Ishikawa (cell line): Measurements from ENCODE around the gene TECPR2.

Source experiments
- CEBPB ChIP-seq: IDR thresholded peaks from 2 replicates; pipeline ENCODE4 v1.6.1; 2012
- CREB1 ChIP-seq: IDR thresholded peaks from 2 replicates; pipeline ENCODE4 v1.6.1; 2012; ENCODE audit warnings: low read depth
- EGR1 ChIP-seq: IDR thresholded peaks from 2 replicates; pipeline ENCODE4 v1.6.1; 2012
- EP300 ChIP-seq: IDR thresholded peaks from 2 replicates; pipeline ENCODE4 v1.6.1; 2012; ENCODE audit warnings: borderline replicate concordance
- FOXM1 ChIP-seq: IDR thresholded peaks from 2 replicates; pipeline ENCODE4 v1.6.1; 2012; ENCODE audit warnings: low read depth, borderline replicate concordance
- NFIC ChIP-seq: IDR thresholded peaks from 2 replicates; pipeline ENCODE4 v1.6.1; 2012
- RAD21 ChIP-seq: IDR thresholded peaks from 2 replicates; pipeline ENCODE4 v1.6.1; 2012; ENCODE audit warnings: low read depth
- TAF1 ChIP-seq: IDR thresholded peaks from 2 replicates; pipeline ENCODE4 v1.6.1; 2012; ENCODE audit warnings: low read depth, mild to moderate bottlenecking
- TCF12 ChIP-seq: IDR thresholded peaks from 2 replicates; pipeline ENCODE4 v1.6.1; 2012; ENCODE audit warnings: low read depth
- TEAD4 ChIP-seq: IDR thresholded peaks from 2 replicates; pipeline ENCODE4 v1.6.1; 2012
- USF1 ChIP-seq: IDR thresholded peaks from 2 replicates; pipeline ENCODE4 v1.6.1; 2012
- YY1 ChIP-seq: IDR thresholded peaks from 2 replicates; pipeline ENCODE4 v1.6.1; 2012; ENCODE audit warnings: low read depth
- ZBTB7A ChIP-seq: IDR thresholded peaks from 2 replicates; pipeline ENCODE4 v1.6.1; 2012; ENCODE audit warnings: low read depth
- TF ChIP-seq, protein P1 (sequence below): IDR thresholded peaks from 2 replicates; pipeline ENCODE4 v1.6.1; 2012
- TF ChIP-seq, protein P2 (sequence below): IDR thresholded peaks from 2 replicates; pipeline ENCODE4 v1.6.1; 2012; ENCODE audit warnings: low read depth, mild to moderate bottlenecking

The TECPR2 gene

DNA sequence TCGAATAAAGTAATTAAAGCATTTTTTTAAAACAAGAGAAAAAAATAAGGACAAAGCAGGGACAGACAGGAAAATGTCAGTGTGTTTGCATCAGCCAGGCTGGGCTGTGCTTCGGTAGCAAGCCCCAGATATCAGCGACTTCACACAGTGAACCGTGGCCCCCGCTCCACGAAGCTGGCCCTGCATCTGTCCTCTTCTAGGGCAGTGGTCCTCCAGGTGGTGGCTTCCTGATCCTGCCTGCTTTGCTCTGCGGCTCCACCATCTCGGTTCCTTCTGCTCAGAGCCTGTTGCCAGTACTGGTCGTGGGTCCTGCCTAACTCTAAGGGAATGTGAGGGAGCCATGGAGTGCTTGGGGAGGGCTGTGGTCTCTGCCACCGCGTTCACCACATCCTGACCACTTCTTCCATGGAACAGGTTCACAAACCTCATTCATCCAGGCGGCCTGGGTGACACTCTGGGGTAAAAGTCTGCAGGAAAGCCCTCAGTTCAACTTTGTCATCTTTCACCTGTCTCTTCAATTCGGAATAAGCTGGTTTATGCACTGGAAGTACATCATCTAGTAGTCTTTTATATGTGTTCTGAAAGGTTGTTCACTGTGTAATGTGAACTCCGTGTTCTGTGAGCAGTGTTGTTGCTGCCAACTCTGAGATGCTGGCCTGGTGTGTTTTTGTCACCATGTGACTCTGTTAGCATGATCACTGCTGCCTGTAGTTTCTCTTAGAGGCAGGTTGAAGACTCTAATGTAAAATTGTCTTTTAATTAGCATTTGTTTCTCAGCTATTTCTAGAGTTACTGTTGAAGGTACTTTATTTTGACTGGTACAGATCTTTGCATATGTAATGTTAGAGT, 99.0 kb downstream of the TECPR2 start:
- TF ChIP-seq TEAD4 (no peak), ZBTB7A (no peak), TAF1 (no peak), CEBPB (no peak), EGR1 (no peak), FOXM1 (no peak), CREB1 (no peak), TCF12 (no peak), NFIC (no peak), RAD21 (no peak), USF1 (no peak), EP300 (no peak)
- TF ChIP-seq, protein P1, sequence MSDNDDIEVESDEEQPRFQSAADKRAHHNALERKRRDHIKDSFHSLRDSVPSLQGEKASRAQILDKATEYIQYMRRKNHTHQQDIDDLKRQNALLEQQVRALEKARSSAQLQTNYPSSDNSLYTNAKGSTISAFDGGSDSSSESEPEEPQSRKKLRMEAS = no peak
- TF ChIP-seq, protein P2, sequence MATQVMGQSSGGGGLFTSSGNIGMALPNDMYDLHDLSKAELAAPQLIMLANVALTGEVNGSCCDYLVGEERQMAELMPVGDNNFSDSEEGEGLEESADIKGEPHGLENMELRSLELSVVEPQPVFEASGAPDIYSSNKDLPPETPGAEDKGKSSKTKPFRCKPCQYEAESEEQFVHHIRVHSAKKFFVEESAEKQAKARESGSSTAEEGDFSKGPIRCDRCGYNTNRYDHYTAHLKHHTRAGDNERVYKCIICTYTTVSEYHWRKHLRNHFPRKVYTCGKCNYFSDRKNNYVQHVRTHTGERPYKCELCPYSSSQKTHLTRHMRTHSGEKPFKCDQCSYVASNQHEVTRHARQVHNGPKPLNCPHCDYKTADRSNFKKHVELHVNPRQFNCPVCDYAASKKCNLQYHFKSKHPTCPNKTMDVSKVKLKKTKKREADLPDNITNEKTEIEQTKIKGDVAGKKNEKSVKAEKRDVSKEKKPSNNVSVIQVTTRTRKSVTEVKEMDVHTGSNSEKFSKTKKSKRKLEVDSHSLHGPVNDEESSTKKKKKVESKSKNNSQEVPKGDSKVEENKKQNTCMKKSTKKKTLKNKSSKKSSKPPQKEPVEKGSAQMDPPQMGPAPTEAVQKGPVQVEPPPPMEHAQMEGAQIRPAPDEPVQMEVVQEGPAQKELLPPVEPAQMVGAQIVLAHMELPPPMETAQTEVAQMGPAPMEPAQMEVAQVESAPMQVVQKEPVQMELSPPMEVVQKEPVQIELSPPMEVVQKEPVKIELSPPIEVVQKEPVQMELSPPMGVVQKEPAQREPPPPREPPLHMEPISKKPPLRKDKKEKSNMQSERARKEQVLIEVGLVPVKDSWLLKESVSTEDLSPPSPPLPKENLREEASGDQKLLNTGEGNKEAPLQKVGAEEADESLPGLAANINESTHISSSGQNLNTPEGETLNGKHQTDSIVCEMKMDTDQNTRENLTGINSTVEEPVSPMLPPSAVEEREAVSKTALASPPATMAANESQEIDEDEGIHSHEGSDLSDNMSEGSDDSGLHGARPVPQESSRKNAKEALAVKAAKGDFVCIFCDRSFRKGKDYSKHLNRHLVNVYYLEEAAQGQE = no peak

- TF ChIP-seq RAD21 (no peak), TAF1 (no peak), EGR1 (no peak), TCF12 (no peak), USF1 (no peak), EP300 (no peak), NFIC (no peak), ZBTB7A (no peak)
- TF ChIP-seq, protein P2 = no peak
Observed at GRCh38 chr14:102462391-102462790, 99.7 kb downstream of the TECPR2 start.

DNA sequence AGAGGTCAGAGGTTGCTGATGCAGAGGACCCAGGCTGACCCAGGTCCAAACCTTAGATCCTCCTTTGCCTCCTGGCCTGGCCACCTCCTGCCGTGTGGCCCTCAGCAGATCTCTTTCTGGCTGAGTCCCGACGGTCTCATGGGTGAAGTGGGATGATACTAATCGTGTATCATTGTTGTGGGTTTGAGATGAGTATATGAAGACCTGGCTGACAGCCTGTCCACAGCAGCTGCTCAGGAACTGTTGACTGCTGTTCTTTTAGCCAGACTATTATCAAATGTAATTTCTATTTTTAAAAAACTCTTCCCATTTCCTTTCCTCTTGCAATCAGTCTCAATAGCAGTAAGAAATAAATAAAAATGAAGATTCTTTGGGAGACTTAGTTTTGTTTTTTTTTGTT, 101.3 kb downstream of the TECPR2 start:
- TF ChIP-seq YY1 (no peak), EP300 (no peak), TEAD4 (no peak), ZBTB7A (no peak), RAD21 (no peak), FOXM1 (no peak), NFIC (no peak), USF1 (no peak), TAF1 (no peak)
- TF ChIP-seq, protein P1 = no peak
- TF ChIP-seq, protein P2 = no peak

GRCh38 chr14:102464846-102465341, 102.2 kb downstream of the TECPR2 start:
- TF ChIP-seq USF1 (no peak), YY1 (no peak), FOXM1 (no peak)
